MM.1S (cell line): ENCODE results near the gene PYGM.

Experiments used
- EZH2 ChIP-seq: fragments of 300-600 bp; sonication (generic); optimal IDR thresholded peaks from 2 replicates; pipeline ENCODE3; 2017; ENCODE audit warnings: low read depth, mild to moderate bottlenecking, antibody characterized with exemption, low read length, mixed read lengths
- EZH2phosphoT487 ChIP-seq: fragments of 300-600 bp; sonication (generic); IDR thresholded peaks from 2 replicates; pipeline ENCODE4 v1.6.1; 2018; ENCODE audit warnings: antibody characterized with exemption, low read length
- TF ChIP-seq, protein P1 (sequence below): fragments of 300-600 bp; sonication (generic); IDR thresholded peaks from 2 replicates; pipeline ENCODE4 v1.5.1; 2016; ENCODE audit warnings: antibody characterized with exemption, low read length, mixed read lengths

DNA sequence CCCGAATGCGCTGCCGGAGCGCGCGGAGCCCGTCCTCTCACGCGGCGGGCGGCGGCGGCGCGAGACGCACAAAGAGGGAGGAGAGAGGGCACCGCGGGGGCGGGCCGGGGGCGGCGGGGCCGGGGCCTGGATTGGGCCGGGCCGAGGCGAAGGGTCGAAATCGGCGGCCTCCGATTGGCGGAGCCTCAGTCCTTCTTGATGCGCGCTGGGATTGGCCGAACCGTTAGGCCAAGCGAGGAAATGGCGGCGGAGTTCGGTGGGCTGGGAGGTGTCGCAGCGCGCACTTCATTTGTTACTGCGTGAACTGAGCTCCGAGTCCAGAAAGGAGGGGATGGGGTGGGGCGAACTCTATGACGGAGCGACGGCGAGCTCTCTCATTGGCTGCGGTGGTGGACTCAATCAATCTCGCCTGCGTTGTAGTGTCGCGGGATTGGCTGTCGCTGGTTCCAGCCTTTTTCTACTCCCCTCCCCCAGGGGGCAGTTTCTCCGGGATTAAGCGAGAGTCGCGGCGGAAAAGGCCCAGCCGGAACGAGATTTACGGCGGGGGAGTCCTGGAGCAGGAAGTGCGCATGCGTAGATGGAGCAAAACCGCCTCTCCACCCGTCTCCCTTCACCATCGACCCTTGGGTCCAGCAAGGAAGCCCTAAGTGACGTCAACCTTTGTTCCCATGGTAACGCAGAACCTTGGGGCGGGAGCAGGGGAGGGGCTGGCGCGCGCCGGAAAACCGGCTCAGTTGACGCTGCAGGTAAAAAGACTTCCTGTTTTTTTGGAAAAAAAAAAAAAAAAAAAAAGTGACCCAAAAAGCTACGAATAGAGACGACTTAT, 18.9 kb upstream of the PYGM start, which contains the start of gene SF1:
- TF ChIP-seq EZH2 = no peak
- TF ChIP-seq, protein P1, sequence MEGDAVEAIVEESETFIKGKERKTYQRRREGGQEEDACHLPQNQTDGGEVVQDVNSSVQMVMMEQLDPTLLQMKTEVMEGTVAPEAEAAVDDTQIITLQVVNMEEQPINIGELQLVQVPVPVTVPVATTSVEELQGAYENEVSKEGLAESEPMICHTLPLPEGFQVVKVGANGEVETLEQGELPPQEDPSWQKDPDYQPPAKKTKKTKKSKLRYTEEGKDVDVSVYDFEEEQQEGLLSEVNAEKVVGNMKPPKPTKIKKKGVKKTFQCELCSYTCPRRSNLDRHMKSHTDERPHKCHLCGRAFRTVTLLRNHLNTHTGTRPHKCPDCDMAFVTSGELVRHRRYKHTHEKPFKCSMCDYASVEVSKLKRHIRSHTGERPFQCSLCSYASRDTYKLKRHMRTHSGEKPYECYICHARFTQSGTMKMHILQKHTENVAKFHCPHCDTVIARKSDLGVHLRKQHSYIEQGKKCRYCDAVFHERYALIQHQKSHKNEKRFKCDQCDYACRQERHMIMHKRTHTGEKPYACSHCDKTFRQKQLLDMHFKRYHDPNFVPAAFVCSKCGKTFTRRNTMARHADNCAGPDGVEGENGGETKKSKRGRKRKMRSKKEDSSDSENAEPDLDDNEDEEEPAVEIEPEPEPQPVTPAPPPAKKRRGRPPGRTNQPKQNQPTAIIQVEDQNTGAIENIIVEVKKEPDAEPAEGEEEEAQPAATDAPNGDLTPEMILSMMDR = no peak
- no peak for TF ChIP-seq EZH2phosphoT487
